SK-N-SH (cell line): ENCODE results near the gene SIX4.

Experiments used
- ELF1 ChIP-seq: IDR thresholded peaks from 2 replicates; pipeline ENCODE4 v1.4.0; 2012
- JUND ChIP-seq: IDR thresholded peaks from 2 replicates; pipeline ENCODE4 v1.4.0; 2012
- MXI1 ChIP-seq: IDR thresholded peaks from 2 replicates; pipeline ENCODE4 v1.6.1; 2012; ENCODE audit warnings: mild to moderate bottlenecking, low read depth, low read length, improper control_type of control experiment
- RFX5 ChIP-seq: IDR thresholded peaks from 2 replicates; pipeline ENCODE4 v1.6.1; 2012; ENCODE audit warnings: mild to moderate bottlenecking, improper control_type of control experiment, low read length
- TCF12 ChIP-seq: IDR thresholded peaks from 2 replicates; pipeline ENCODE4 v1.4.0; 2012
- USF2 ChIP-seq: fragments of 150-350 bp; IDR thresholded peaks from 2 replicates; pipeline ENCODE4 v1.6.1; 2017; ENCODE audit warnings: antibody characterized with exemption, low read length, low read depth, borderline replicate concordance
- YY1 ChIP-seq: IDR thresholded peaks from 2 replicates; pipeline ENCODE4 v1.4.0; 2012; ENCODE audit warnings: low read depth, mild to moderate bottlenecking
- TF ChIP-seq, protein P1 (sequence below): fragments of 200-600 bp; sonication (generic); IDR thresholded peaks from 2 replicates; pipeline ENCODE4 v1.6.1; 2017; ENCODE audit warnings: antibody characterized with exemption, mild to moderate bottlenecking, moderate library complexity
- TF ChIP-seq, protein P2 (sequence below): fragments of 150-350 bp; IDR thresholded peaks from 2 replicates; pipeline ENCODE4 v1.6.1; 2016; ENCODE audit warnings: mild to moderate bottlenecking, low read depth, low read length
- TF ChIP-seq, protein P3 (sequence below): IDR thresholded peaks from 2 replicates; pipeline ENCODE4 v1.4.0; 2012; ENCODE audit warnings: low read depth

DNA sequence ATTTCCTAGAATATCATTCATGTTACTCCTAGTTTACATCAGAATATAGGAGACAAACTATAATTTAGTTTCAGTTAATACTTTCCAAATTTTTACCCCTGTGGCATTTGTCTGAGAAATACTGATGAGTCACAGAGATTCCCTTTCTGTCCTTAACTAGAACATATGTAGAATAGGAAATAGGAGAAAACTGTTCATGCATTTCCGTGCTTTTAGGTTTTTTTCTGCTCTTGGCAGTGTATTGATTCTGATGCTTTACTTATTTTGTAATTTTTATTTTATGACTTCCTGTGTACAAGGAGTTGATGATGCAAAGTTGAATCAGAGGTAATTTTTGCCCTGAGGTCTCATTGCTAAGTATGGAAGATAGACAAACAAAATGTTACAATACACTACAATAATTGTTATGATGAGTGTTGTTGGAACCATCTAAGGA lies 33.4 kb upstream of the SIX4 start:
- TF ChIP-seq, protein P1, sequence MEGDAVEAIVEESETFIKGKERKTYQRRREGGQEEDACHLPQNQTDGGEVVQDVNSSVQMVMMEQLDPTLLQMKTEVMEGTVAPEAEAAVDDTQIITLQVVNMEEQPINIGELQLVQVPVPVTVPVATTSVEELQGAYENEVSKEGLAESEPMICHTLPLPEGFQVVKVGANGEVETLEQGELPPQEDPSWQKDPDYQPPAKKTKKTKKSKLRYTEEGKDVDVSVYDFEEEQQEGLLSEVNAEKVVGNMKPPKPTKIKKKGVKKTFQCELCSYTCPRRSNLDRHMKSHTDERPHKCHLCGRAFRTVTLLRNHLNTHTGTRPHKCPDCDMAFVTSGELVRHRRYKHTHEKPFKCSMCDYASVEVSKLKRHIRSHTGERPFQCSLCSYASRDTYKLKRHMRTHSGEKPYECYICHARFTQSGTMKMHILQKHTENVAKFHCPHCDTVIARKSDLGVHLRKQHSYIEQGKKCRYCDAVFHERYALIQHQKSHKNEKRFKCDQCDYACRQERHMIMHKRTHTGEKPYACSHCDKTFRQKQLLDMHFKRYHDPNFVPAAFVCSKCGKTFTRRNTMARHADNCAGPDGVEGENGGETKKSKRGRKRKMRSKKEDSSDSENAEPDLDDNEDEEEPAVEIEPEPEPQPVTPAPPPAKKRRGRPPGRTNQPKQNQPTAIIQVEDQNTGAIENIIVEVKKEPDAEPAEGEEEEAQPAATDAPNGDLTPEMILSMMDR = no peak
- TF ChIP-seq USF2 (no peak), MXI1 (no peak), RFX5 (no peak), ELF1 (no peak), JUND (peak; percentile 19; the same call in 1 of the 2 replicates), TCF12 (0 out of 2 replicates have a peak, but pooled peaks have one; percentile 40), YY1 (no peak)
- TF ChIP-seq, protein P2, sequence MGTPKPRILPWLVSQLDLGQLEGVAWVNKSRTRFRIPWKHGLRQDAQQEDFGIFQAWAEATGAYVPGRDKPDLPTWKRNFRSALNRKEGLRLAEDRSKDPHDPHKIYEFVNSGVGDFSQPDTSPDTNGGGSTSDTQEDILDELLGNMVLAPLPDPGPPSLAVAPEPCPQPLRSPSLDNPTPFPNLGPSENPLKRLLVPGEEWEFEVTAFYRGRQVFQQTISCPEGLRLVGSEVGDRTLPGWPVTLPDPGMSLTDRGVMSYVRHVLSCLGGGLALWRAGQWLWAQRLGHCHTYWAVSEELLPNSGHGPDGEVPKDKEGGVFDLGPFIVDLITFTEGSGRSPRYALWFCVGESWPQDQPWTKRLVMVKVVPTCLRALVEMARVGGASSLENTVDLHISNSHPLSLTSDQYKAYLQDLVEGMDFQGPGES = no peak
- TF ChIP-seq, protein P3, sequence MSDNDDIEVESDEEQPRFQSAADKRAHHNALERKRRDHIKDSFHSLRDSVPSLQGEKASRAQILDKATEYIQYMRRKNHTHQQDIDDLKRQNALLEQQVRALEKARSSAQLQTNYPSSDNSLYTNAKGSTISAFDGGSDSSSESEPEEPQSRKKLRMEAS = no peak
